ENCODE measurements around the gene MB21D2. TPM values are rescaled to one million over a fixed set of nuclear protein-coding genes. Genes with fewer than 3 reads are reported as not detected.

The MB21D2 gene
- total RNA-seq, 1 experiment from 2014 or later, result 19.7 TPM

DNA sequence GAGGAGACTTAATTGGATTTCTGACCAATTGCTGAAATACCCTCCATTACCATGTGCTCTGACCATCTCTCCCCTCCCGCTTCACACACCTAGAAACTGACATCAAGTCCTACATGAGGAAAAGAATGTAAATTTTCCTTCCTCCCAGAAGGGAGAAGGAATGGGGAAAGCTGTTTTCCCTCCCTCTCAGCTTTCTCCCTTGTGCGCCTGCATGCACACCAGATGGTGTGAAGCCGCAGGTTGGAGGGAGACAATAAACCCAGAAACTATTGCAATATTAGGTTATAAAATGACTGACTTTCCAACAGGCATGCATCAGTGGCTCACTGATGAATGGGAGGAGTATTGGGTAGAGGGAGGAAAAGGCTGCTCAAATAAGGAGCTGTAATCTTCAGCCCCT is 50.9 kb downstream of the MB21D2 start (continued):
- no peak for TF ChIP-seq ARID4B (CRISPR knock-in tag; IDR thresholded peaks at IDR 0.05; ENCODE audit: borderline replicate concordance)
- no peak for TF ChIP-seq ATF3 (CRISPR knock-in tag; conservative IDR thresholded peaks at IDR 0.05)
- no peak for TF ChIP-seq ATF2 (CRISPR knock-in tag; IDR thresholded peaks at IDR 0.05; ENCODE audit: borderline replicate concordance, low read depth)
- no peak for TF ChIP-seq TEAD4 (CRISPR knock-in tag; IDR thresholded peaks at IDR 0.05)
- TF ChIP-seq GTF2I (CRISPR knock-in tag; conservative IDR thresholded peaks at IDR 0.05), result no peak
- TF ChIP-seq, protein P1, sequence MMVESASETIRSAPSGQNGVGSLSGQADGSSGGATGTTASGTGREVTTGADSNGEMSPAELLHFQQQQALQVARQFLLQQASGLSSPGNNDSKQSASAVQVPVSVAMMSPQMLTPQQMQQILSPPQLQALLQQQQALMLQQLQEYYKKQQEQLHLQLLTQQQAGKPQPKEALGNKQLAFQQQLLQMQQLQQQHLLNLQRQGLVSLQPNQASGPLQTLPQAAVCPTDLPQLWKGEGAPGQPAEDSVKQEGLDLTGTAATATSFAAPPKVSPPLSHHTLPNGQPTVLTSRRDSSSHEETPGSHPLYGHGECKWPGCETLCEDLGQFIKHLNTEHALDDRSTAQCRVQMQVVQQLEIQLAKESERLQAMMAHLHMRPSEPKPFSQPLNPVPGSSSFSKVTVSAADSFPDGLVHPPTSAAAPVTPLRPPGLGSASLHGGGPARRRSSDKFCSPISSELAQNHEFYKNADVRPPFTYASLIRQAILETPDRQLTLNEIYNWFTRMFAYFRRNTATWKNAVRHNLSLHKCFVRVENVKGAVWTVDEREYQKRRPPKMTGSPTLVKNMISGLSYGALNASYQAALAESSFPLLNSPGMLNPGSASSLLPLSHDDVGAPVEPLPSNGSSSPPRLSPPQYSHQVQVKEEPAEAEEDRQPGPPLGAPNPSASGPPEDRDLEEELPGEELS (CRISPR knock-in tag; IDR thresholded peaks at IDR 0.05), result no peak
- no peak for TF ChIP-seq ESRRA (CRISPR knock-in tag; IDR thresholded peaks at IDR 0.05; ENCODE audit: borderline replicate concordance)
- TF ChIP-seq ZNF138 (CRISPR knock-in tag; conservative IDR thresholded peaks at IDR 0.05), result no peak

DNA sequence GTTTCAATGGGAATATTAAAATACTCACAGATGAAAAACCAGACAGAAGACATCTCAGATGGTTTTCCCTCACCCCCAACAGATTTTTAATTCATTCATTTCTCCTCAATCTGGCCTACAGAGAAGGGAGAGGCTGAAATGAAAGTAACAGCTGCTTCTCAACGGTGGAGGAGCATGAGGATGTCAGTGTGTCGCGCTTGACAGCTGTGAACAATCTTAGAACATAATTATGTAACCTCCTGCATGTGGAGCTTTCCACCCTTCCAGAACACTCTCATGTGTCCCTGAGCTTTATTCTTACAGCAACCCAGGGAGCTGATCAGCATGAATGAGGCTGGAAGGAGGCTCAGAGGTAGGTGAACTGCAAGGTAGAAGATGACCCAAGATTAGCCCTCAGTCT is 52.7 kb downstream of the MB21D2 start:
- H3K27me3 Mint-ChIP-seq (ENCODE audit: low read depth), result no peaks in the 10 kb centered on the region
- H3K4me1 Mint-ChIP-seq, result peaks cover 69% of the 10 kb centered on the region
- peaks cover 5% of the 10 kb centered on the region for H3K36me3 Mint-ChIP-seq
- POLR2A ChIA-PET, result no interaction called here
- no peak overlapping the region for H3K4me3 Mint-ChIP-seq
- H3K9me3 Mint-ChIP-seq, result no peaks in the 10 kb centered on the region
- H3K27ac Mint-ChIP-seq, result no peak overlapping the region; the same call in 1 of the 2 replicates
- CTCF ChIA-PET, result no interaction called here
- DNase-seq (ENCODE audit: low spot score) (no peak), ATAC-seq (no peak)
- TF ChIP-seq, protein P2, sequence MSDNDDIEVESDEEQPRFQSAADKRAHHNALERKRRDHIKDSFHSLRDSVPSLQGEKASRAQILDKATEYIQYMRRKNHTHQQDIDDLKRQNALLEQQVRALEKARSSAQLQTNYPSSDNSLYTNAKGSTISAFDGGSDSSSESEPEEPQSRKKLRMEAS (CRISPR knock-in tag; IDR thresholded peaks at IDR 0.05), result no peak
- TF ChIP-seq ATF1 (CRISPR knock-in tag; IDR thresholded peaks at IDR 0.05) (no peak), E2F1 (CRISPR knock-in tag; IDR thresholded peaks at IDR 0.05) (no peak), SOX15 (CRISPR knock-in tag; IDR thresholded peaks at IDR 0.05) (no peak), KAT7 (CRISPR knock-in tag; IDR thresholded peaks at IDR 0.05; ENCODE audit: borderline replicate concordance) (no peak), TEAD1 (CRISPR knock-in tag; IDR thresholded peaks at IDR 0.05) (no peak), ZNF512 (CRISPR knock-in tag; IDR thresholded peaks at IDR 0.05; ENCODE audit: borderline replicate concordance) (no peak), ZNF671 (CRISPR knock-in tag; IDR thresholded peaks at IDR 0.05) (no peak), NFE2L1 (CRISPR knock-in tag; IDR thresholded peaks at IDR 0.05) (no peak), FOXK1 (CRISPR knock-in tag; IDR thresholded peaks at IDR 0.05) (no peak)

Data from WTC11 (cell line).